Stomach smooth muscle (tissue), 2 donors: ENCODE measurements around the gene IGF2.

ENCODE experiments used
- H3K27ac ChIP-seq: one replicate; pipeline ENCODE4 v1.7.0; 2013; ENCODE audit warnings: mild to moderate bottlenecking, low read length, inconsistent platforms
- H3K27me3 ChIP-seq, 2 donors: one replicate each; pipeline ENCODE4 v1.7.0; 2013; ENCODE audit warnings: low read length in 2 of 2; ENCODE audit not compliant: insufficient read depth in 2 of 2, control insufficient read depth in 1 of 2
- H3K36me3 ChIP-seq, 2 donors: one replicate each; pipeline ENCODE4 v1.7.0; 2013; ENCODE audit warnings: low read length in 2 of 2; ENCODE audit not compliant: control insufficient read depth in 2 of 2, insufficient read depth in 2 of 2
- H3K4me1 ChIP-seq: one replicate; pipeline ENCODE4 v1.7.0; 2013; ENCODE audit warnings: low read length; ENCODE audit not compliant: control insufficient read depth, insufficient read depth
- H3K4me3 ChIP-seq, 2 donors: one replicate each; pipeline ENCODE4 v1.7.0; 2013; ENCODE audit warnings: low read length in 2 of 2
- H3K9ac ChIP-seq, 2 donors: one replicate each; pipeline ENCODE4 v1.7.0; 2013; ENCODE audit warnings: low read length in 2 of 2, mild to moderate bottlenecking in 1 of 2
- H3K9me3 ChIP-seq, 2 donors: one replicate each; pipeline ENCODE4 v1.7.0; 2013; ENCODE audit warnings: low read length in 2 of 2; ENCODE audit not compliant: control insufficient read depth in 2 of 2
- donor health status: healthy.
- donor health status: Pancreatic carcinoma.

Gene IGF2

GRCh38 chr11:2086239-2087040 lies 52.7 kb downstream of the IGF2 start:
- Histone ChIP-seq H3K4me3 (no peak overlapping the region), H3K27ac (no peak overlapping the region), H3K9me3 (peaks cover 0 to 13% of the 10 kb centered on the region in 2 donors), H3K9ac (no peak overlapping the region), H3K27me3 (no peaks in the 10 kb centered on the region), H3K4me1 (no peaks in the 10 kb centered on the region), H3K36me3 (no peaks in the 10 kb centered on the region)

DNA sequence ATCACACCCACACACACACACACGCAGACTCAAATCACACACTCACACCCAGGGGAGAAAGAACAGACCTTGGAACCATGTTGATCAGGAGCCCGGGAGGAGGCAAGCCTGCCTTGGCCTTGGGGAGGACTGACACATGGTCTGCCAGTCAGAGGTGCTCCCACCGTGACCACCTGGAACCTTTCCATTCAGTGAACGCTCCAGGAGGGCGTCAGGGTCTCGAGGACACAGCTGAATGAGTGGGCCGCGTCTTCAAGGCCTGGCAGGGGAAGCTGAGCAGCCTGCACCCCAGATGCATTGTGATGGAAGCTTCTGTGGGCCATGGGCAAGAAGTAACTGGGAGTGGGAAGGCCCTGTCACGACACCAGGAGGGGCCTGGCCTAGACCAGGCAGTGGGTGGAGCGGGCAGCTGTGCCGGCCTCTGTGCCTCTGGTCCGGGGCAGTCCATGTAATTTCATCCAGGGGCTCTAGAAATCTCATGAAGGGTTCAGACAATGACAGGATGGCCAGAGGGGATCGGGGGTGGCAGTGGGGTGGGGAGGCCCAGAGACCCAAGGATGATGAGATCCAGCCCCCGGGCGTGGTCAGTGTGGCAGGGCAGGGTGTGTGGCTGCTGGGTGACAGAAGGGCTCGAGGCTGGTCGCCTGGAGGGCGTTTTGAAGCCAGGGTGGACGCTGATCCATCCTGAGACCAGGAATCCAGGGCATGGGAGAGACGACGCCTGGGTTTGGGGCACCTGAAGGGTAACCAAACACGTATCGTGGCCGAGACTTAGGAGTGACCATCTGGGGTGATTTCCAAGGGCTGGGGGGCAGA lies 53.7 kb downstream of the IGF2 start:
- Histone ChIP-seq H3K9ac (no peak overlapping the region), H3K27me3 (no peaks in the 10 kb centered on the region), H3K9me3 (peaks cover 0 to 13% of the 10 kb centered on the region in 2 donors), H3K36me3 (no peaks in the 10 kb centered on the region), H3K4me1 (no peaks in the 10 kb centered on the region), H3K4me3 (no peak overlapping the region), H3K27ac (no peak overlapping the region)

GRCh38 chr11:2084721-2085120 lies 54.5 kb downstream of the IGF2 start:
- Histone ChIP-seq H3K4me3 (no peak overlapping the region), H3K9ac (no peak overlapping the region), H3K9me3 (peaks cover 0 to 13% of the 10 kb centered on the region in 2 donors), H3K36me3 (no peaks in the 10 kb centered on the region), H3K27ac (no peak overlapping the region), H3K27me3 (no peaks in the 10 kb centered on the region), H3K4me1 (no peaks in the 10 kb centered on the region)
